EH (cell line): ENCODE results near the gene BCR.
"Not testable (repeated sequence)": the region's sequence is repeated elsewhere in the genome, so short reads cannot be mapped to it uniquely, and the experiment has no call there.

Source experiments
- DNase-seq: peaks from one replicate; pipeline ENCODE4 v3.0.0-alpha.2; 2015; ENCODE audit warnings: low read depth

BCR gene

DNA sequence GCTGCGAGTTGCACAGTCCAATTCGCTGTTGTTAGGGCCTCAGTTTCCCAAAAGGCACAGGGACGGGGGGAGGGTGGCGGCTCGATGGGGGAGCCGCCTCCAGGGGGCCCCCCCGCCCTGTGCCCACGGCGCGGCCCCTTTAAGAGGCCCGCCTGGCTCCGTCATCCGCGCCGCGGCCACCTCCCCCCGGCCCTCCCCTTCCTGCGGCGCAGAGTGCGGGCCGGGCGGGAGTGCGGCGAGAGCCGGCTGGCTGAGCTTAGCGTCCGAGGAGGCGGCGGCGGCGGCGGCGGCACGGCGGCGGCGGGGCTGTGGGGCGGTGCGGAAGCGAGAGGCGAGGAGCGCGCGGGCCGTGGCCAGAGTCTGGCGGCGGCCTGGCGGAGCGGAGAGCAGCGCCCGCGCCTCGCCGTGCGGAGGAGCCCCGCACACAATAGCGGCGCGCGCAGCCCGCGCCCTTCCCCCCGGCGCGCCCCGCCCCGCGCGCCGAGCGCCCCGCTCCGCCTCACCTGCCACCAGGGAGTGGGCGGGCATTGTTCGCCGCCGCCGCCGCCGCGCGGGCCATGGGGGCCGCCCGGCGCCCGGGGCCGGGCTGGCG is at the start of gene BCR:
Gene BCR, plus strand, starts transcription at position 209 of the 592 bp plus-strand sequence. CDS start 452 bp downstream, outside the sequence.
- DNase-seq: peak; percentile 72

GRCh38 chr22:23130697-23131096 is 49.6 kb upstream of the BCR start:
- DNase-seq: no peak

DNA sequence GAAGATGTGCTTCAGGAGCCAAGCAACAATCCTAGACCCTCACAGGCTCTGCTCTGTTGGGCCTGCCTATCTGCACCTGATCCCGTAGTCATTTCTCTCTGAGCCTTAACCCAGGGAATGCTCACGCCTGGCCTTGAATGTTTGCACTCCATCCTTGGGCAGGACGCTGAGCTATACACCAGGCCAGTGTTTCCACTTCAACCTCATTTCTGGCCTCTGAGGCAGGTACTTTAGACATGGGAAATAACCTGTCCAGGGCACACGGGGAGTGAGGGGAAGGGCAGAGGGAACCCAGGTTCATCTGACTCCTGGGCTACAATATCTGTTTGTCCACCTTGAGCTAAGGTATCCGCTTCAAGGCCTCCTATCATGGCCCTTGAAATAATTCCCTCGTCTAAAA is 48.4 kb upstream of the BCR start:
- no peak for DNase-seq

- DNase-seq: no peak
Observed at GRCh38 chr22:23132376-23133091, 47.8 kb upstream of the BCR start.

DNA sequence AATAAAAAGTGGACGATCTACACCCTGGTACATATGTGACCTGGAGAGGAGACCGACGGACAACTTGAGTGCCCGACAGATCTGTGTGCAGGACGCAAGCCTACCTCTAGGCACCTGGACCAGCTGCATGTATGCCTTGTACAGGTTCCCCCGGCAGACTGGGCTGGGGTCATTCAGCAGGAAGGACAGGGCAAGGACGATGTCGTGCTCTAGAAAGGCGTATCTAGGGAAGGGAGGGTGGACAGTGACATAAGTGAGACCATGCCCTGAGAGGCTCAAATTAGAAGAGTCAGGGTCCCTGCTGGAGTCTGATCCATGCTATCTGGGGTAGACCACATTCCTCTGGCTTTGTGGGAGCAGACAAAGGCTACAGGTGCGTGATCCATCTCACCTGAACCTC is 46.4 kb upstream of the BCR start:
- DNase-seq: no peak

- not testable (repeated sequence) for DNase-seq
Observed at GRCh38 chr22:23136991-23137390, 43.3 kb upstream of the BCR start.

DNA sequence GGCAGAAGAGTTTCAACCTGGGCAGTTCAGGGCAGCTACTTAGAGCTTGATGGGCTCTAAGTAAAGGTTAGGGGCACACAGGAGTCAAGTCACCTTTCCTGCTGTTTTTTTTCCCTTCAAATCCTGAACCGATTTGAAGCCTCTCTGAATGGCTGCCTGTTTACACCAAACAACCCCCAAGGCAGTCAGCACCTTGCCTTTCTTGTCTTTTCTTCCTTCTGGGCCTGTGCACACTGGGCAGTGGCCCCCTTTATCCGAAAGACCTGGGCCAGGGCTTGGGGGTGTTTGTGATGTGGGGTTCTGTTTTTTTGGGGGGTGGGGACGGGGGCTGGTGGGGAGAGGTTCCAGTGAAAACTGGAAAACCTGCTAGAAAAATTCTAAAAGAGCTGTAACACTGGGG is 42.8 kb upstream of the BCR start:
- no peak for DNase-seq

DNA sequence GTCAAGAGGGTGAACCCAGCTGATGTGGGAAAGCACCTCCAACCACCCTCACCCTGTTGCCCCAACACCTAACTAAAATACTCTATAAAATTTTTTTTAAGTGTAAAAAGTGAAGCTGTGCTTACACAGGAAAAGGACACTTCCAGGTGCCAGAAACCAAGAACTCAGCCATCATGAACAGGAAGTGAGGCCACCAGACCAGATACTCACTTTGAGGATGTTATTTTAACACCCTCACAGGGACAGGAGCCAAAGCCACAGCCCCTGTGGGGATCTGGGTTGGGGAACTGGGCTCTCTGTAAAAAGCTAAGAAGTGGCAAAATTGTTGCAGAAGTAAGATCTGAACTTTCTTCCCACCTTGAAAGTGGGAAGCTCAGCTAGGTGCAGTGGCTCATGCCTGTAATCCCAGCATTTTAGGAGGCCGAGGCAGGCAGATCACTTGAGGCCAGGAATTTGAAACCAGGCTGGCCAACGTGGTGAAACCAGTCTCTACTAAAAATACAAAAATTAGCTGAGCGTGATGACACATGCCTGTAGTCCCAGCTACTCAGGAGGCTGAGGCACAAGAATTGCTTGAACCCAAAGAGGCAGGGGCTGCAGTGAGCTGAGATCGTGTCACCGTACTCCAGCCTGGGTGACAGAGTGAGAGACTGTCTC is 42.3 kb upstream of the BCR start:
- DNase-seq: peak; percentile 58

DNA sequence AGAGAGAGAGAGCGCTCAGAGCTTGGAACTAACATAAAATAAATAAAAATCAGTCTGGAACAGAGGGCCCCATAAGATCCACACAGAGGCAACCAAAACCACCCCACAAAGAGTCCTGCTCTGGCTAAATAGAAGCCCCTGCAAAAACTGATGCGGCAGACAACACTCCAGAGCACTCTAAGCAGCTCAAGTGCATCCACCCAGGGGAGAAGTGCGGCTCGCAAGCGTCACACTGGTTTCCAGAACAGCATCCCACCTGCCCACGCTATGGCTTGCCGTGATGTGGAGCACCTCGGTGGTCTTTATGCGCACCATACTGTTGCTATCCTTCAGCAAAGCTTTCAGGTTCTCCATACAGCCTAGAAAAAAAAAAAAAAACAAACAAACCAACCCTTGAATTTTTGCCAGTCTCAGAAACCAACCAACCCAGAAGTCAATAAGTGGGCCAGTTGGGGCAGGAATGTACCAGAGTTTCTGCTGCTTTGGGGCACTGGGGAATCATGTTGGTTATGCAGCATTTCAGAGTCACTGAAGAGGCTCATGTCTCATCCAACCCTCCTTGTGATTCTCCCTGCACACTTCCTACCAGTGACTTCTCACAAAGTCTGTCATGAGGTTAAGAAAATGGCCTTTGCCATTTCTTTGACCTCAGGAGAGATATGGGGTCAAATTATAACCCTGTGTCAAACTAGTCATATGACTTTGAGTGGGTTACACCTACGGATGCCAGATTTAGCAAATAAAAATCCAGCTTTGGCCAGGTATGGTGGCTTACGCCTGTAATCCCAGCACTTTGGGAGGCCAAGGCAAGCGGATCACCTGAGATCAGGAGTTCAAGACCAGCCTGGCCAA is 41.5 kb upstream of the BCR start:
- DNase-seq: no peak

DNA sequence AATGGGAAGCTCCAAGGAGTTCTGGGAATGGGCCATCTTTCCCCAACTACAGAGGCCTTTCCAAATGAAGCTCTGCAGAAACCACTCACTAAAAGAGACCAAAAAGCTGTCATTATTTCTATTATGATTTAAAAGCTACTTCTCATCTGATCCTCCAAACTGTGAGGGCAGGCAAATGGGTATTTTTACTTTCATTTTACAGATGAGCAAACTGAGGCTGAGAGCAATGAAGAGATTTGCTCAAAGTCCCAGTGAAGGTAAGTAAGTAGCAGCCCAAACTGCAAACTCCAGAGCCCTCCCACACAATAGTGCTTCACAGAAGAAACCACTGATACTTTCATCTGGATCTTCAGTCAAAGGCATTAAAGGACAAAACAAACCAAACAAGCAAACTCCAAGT is 39.9 kb upstream of the BCR start:
- no peak for DNase-seq

DNA sequence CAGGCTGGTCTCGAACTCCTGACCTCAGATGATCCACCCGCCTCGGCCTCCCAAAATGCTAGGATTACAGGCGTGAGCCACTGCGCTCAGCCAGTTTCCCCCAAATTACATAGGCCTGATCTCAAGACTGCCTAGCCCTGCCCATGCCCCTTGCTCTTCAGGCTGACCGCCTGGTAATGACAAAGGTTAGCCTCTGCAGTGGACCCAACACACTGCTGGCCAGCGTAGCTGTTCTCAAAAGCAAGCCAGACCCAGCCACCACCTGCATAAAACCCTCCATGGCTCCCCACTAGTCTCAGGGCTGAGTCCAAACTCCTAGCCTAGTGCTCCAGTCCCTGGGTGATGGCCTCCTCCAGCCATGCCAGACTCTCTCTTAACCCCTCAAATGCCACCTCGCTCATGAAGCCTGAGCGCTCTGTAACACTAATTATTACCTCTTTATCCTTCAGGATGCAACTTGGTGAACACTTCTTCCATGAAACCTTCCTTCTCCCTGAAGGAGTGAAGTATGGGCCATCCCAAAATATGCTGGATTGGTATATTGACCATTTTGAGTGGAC is 37.7 kb upstream of the BCR start:
- no peak for DNase-seq

- no peak for DNase-seq
Observed at GRCh38 chr22:23143119-23143518, 37.2 kb upstream of the BCR start.

DNA sequence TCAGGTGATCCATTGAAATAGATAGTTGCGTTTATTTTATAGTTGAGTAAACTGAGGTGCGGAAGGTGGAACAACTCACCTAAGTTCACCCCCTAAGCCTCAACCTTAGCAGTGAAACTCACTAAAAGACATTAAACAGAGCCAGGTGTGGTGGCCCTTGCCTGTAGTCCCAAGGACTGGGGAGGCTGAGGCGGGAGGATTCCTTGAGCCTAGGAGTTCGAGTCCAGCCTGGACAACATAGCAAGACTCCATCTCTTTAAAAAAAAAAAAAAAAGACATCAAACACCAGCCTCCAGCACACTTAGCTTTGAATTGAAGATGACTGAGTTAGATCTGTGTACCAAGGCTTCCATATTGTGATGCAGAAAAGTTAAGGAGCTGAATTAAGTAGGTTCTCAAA is 35.9 kb upstream of the BCR start:
- DNase-seq: no peak

- peak; percentile 99 for DNase-seq
Observed at GRCh38 chr22:23144932-23145877, 35.1 kb upstream of the BCR start, which contains the start of gene RAB36. RAB36 (plus strand) TSS chr22:23145477; CDS start chr22:23146617, 1,140 bp downstream.

DNA sequence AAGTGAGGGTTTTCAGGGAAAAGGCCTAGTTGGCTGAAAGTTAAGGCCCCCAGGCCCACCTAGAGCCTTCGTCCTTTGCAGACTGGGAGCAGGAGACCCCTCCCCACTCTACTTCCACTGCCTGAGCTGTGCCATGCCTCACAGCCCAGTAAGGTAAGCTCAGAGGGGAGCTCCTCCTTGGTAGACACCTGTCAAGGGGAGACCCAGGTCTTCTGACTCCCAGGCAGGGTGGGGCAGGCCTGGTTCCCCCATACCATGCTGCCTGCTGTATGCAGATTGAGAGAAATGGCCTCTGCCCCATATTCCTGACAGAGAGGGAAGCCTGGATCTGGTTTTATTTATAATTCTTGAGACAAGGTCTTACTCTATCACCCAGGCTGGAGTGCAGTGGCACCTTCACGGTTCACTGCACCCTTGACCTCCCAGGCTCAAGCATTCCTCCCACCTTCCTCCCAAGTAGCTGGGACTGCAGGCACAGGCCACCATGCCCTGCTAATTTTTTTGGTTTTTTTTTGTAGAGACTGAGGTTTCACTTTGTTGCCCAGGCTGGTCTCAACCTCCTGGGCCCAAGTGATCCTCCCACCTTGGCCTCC is 34.3 kb upstream of the BCR start:
- DNase-seq: no peak

- peak; percentile 11 for DNase-seq
Observed at GRCh38 chr22:23146478-23147205, 33.7 kb upstream of the BCR start.

DNA sequence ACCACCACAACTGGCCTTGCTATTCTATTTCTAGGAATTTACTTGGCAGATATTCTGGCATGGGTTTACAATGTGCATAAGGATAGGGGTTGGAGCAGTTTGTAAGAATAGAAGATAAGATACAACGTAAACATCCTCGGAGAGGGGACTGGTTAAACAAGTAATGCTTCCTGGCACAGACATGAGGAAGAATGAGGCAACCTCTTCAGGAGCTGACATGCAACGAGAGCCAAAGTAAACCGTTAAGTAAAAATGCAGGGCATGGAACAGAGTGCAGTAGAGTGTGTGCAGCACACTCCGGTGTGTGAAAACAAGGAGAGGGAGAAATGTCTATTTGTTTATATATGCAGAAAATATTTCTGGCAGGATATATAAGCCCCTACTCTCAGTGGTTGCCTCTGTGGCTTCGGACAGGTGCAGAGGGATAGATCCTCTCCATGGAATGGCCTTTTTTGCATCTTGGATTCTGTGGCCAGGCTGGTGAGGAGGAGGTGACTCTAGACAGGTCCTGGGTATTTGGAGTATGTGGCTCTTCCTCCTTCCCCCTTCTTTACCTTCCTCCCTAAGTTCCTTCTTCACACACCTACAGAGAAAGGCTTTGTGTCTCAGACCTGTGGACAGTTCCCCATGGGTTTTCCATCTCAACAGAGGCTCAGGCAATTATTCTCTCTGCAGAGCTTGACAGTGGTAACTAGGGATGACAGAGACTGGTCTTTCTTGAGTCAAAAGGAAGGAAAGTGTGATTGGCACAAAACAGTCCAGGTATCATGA is 32.5 kb upstream of the BCR start:
- peak; percentile 36 for DNase-seq

DNA sequence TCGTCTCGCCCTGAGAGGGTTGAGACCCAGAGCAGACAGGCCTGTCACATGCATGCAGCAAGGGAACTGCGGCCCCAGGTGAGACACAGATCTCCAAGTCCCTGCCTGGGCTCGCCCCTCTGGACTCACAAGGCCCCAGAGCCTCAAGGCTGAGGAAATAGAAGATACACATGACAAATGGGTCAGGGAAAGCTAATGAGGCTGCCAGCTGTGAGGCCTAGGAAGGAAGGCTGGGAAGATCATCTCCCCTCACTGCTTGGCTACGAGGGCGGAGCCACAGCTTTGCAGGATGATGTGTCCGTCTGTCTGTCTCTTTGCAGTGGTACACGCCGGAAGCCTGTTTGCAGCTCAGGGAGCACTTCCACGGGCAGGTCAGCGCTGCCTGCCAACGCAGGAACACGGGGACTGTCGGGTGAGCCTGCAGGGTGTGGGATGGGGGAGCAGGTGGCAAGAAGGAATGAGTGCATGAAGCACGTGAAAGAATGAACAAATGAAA is 30.5 kb upstream of the BCR start:
- no peak for DNase-seq

- DNase-seq: no peak
Observed at GRCh38 chr22:23150762-23151161, 29.5 kb upstream of the BCR start.
